ENCODE results near the gene FOXC2. TPM values are rescaled to one million over a fixed set of nuclear protein-coding genes. Genes with fewer than 3 reads are reported as not detected.

FOXC2 gene
- total and polyA plus RNA-seq, 11 donors: 0.76 to 3.3 (median 1.4) TPM

- peak in 1 of 5 donors; percentile 48 for DNase-seq
- intact Hi-C loops (cut with DNase I): loop anchor here in 3 of 10 donors (5.0 to 10.0 kb wide), 2 partner anchors 269 to 702 kb away; no protein-coding TSS in a partner anchor
- Histone ChIP-seq H3K4me3 (no peak overlapping the region), H3K4me1 (peaks cover 0 to 13% (median 2%) of the 10 kb centered on the region in 12 donors), H3K36me3 (no peaks in the 10 kb centered on the region), H3K27ac (no peak overlapping the region), H3K27me3 (peaks cover 3 to 52% (median 35%) of the 10 kb centered on the region in 9 donors), H3K9me3 (no peaks in the 10 kb centered on the region)
- no peak for ATAC-seq
- TF ChIP-seq POLR2A (IDR thresholded peaks at IDR 0.05) (no peak), CTCF (IDR thresholded peaks at IDR 0.05) (no peak)
- WGBS, 4 donors: 71 to 74% (median 72%) methylated on average over 6 of the region's 6 CpGs
These were observed 42.6 kb upstream of the FOXC2 start for GRCh38 chr16:86524029-86524428.

GRCh38 chr16:86525696-86526095, 40.9 kb upstream of the FOXC2 start:
- H3K27ac ChIP-seq: no peak overlapping the region
- DNase-seq (no peak), ATAC-seq (no peak)
- H3K4me3 ChIP-seq: no peak overlapping the region
- peaks cover 0 to 37% (median 19%) of the 10 kb centered on the region in 9 donors for H3K27me3 ChIP-seq
- peaks cover 0 to 4% (median 0%) of the 10 kb centered on the region in 12 donors for H3K4me1 ChIP-seq
- no peaks in the 10 kb centered on the region for H3K36me3 ChIP-seq
- WGBS, 4 donors: 59 to 73% (median 72%) methylated on average over 12 of the region's 12 CpGs
- TF ChIP-seq POLR2A (IDR thresholded peaks at IDR 0.05) (no peak), CTCF (IDR thresholded peaks at IDR 0.05) (no peak)
- intact Hi-C loops (cut with DNase I): loop anchor here in 1 of 10 donors (10.0 kb wide), 1 partner anchor 271 kb away; no protein-coding TSS in a partner anchor
- H3K9me3 ChIP-seq: no peaks in the 10 kb centered on the region

- Histone ChIP-seq H3K36me3 (peaks cover 0 to 11% (median 0%) of the 10 kb centered on the region in 9 donors), H3K27me3 (peaks cover 0 to 20% (median 4%) of the 10 kb centered on the region in 9 donors), H3K4me1 (peaks cover 0 to 10% (median 0%) of the 10 kb centered on the region in 12 donors), H3K9me3 (no peaks in the 10 kb centered on the region), H3K4me3 (no peak overlapping the region), H3K27ac (no peak overlapping the region)
- no peak for ATAC-seq
- 79 to 83% (median 81%) methylated on average over 15 of the region's 15 CpGs for WGBS, 4 donors
- intact Hi-C loops (cut with DNase I): loop anchor here in 1 of 10 donors (10.0 kb wide), 1 partner anchor 273 kb away; no protein-coding TSS in a partner anchor
- no peak for DNase-seq
- TF ChIP-seq CTCF (IDR thresholded peaks at IDR 0.05) (no peak), POLR2A (IDR thresholded peaks at IDR 0.05) (no peak)
These were observed 39.3 kb upstream of the FOXC2 start for GRCh38 chr16:86527366-86527765.

GRCh38 chr16:86528061-86528929, 38.3 kb upstream of the FOXC2 start:
- no peaks in the 10 kb centered on the region for H3K9me3 ChIP-seq
- no peak for ATAC-seq
- peaks cover 0 to 13% (median 1%) of the 10 kb centered on the region in 9 donors for H3K27me3 ChIP-seq
- intact Hi-C loops (cut with DNase I): loop anchor here in 1 of 10 donors (10.0 kb wide), 1 partner anchor 273 kb away; no protein-coding TSS in a partner anchor
- peaks cover 0 to 10% (median 0%) of the 10 kb centered on the region in 12 donors for H3K4me1 ChIP-seq
- WGBS, 4 donors: 88 to 93% (median 92%) methylated on average over 32 to 38 of the region's 38 CpGs
- peak in 1 of 5 donors; percentile 14 for DNase-seq
- no peak overlapping the region for H3K4me3 ChIP-seq
- H3K36me3 ChIP-seq: peaks cover 0 to 18% (median 7%) of the 10 kb centered on the region in 9 donors
- H3K27ac ChIP-seq: no peak overlapping the region
- TF ChIP-seq CTCF (IDR thresholded peaks at IDR 0.05): no peak
- no peak for TF ChIP-seq POLR2A (IDR thresholded peaks at IDR 0.05)

Measured in heart left ventricle (tissue), 16 donors.